HCT116 (cell line): ENCODE measurements around the gene HAPSTR1. TPM values are rescaled to one million over a fixed set of nuclear protein-coding genes. Genes with fewer than 3 reads are reported as not detected.
A peak's percentile ranks its signal among the peaks of the same experiment; 100 is the strongest.

Source experiments
- ATAC-seq: fragments of 200-7000 bp; cut with Tn5 transposase; 2 replicates; pipeline ENCODE4 v1.9.1; 2020; ENCODE audit warnings: mild to moderate bottlenecking, moderate library complexity
- BruUV-seq: library from RNA; stranded (reverse); fragments of 400-500 nt; replicated peaks from 2 replicates; lab custom pipeline; 2021; lab: Mats Ljungman, UMichigan
- CTCF ChIA-PET: fragments of 300-600 bp; sonication (Branson Sonifier 250); formaldehyde crosslinking; loops from one replicate; lab custom pipeline; 2021; ENCODE audit warnings: antibody characterized with exemption; lab: Charles Lee
- POLR2A ChIA-PET: fragments of 300-600, 350-600 bp; sonication (Branson Sonifier 250); formaldehyde crosslinking; loops from one replicate; lab custom pipeline; 2021; ENCODE audit warnings: antibody characterized with exemption; lab: Charles Lee
- RAD21 ChIA-PET, 2 experiments: fragments of 300-600 bp; sonication (Branson Sonifier 250); formaldehyde crosslinking; loops; one replicate each; lab custom pipeline; 2023; ENCODE audit warnings: low total read pairs in 2 of 2; ENCODE audit not compliant: uncharacterized antibody in 2 of 2, unreplicated experiment in 2 of 2, low non-redundant PET in 1 of 2; lab: Charles Lee
- DNase-seq: peaks from one replicate; pipeline ENCODE4 v3.0.0-alpha.2; 2010; ENCODE audit warnings: low read depth, low spot score
- H2AFZ ChIP-seq: fragments of 200-600 bp; shearing (Covaris generic), sonication (generic); 2 replicates; pipeline ENCODE4 v1.6.1; 2017; ENCODE audit warnings: low read depth, mixed run types, mixed read lengths, antibody characterized with exemption, low read length; ENCODE audit not compliant: poor library complexity, severe bottlenecking
- H3K27ac ChIP-seq: 2 replicates; pipeline ENCODE4 v1.5.1; 2012; ENCODE audit warnings: low read depth, low read length
- H3K27me3 ChIP-seq: fragments of 200-600 bp; sonication (generic); 2 replicates; pipeline ENCODE4 v1.6.1; 2016; ENCODE audit warnings: mixed run types, low read length, mixed read lengths; ENCODE audit not compliant: insufficient read depth
- H3K36me3 ChIP-seq, 2 experiments: fragments of 200-500 bp in 1 of 2; fragments of 200-600 bp in 1 of 2; sonication (Bioruptor generic) in 1 of 2; sonication (generic) in 1 of 2; 2 replicates each; pipeline versions ENCODE4 v1.5.1 to v1.6.1; 2014 to 2016; ENCODE audit warnings: low read length in 2 of 2, inconsistent platforms in 1 of 2, mixed read lengths in 1 of 2, mixed run types in 1 of 2; ENCODE audit not compliant: insufficient read depth in 2 of 2, control insufficient read depth in 1 of 2
- H3K4me1 ChIP-seq, 2 experiments: fragments of 200-600 bp in 1 of 2; sonication (generic) in 1 of 2; 2 replicates each; pipeline versions ENCODE4 v1.5.1 to v1.6.1; 2012 to 2017; ENCODE audit warnings: low read length in 2 of 2, inconsistent platforms in 1 of 2, mild to moderate bottlenecking in 1 of 2, mixed read lengths in 1 of 2, mixed run types in 1 of 2, moderate library complexity in 1 of 2; ENCODE audit not compliant: insufficient read depth in 2 of 2, control insufficient read depth in 1 of 2
- H3K4me2 ChIP-seq: fragments of 200-600 bp; sonication (generic); 2 replicates; pipeline ENCODE4 v1.6.1; 2017; ENCODE audit warnings: mixed run types, low read length, mixed read lengths
- H3K4me3 ChIP-seq, 2 experiments: fragments of 200-600 bp in 1 of 2; sonication (generic) in 1 of 2; replicated peaks in 1 of 2; 2 replicates each; pipeline ENCODE4 v1.5.1; 2011 to 2016; ENCODE audit warnings: low read length in 2 of 2, control low read depth in 1 of 2, low read depth in 1 of 2, mild to moderate bottlenecking in 1 of 2, mixed read lengths in 1 of 2, mixed run types in 1 of 2
- H3K79me2 ChIP-seq: fragments of 200-600 bp; sonication (generic); 2 replicates; pipeline ENCODE4 v1.6.1; 2017; ENCODE audit warnings: mild to moderate bottlenecking, mixed run types, low read length, moderate library complexity, mixed read lengths; ENCODE audit not compliant: insufficient read depth
- H3K9ac ChIP-seq: fragments of 200-600 bp; sonication (generic); 2 replicates; pipeline ENCODE4 v1.6.1; 2016; ENCODE audit warnings: low read length, mixed read lengths
- H3K9me2 ChIP-seq: fragments of 200-600 bp; sonication (generic), shearing (Covaris generic); 2 replicates; pipeline ENCODE4 v1.6.1; 2017; ENCODE audit warnings: mixed run types, mild to moderate bottlenecking, moderate library complexity; ENCODE audit not compliant: insufficient read depth
- H3K9me3 ChIP-seq, 2 experiments: fragments of 200-500 bp in 1 of 2; fragments of 200-600 bp in 1 of 2; sonication (Bioruptor generic) in 1 of 2; sonication (generic) in 1 of 2; 2 replicates each; pipeline ENCODE4 v1.6.1; 2014 to 2017; ENCODE audit warnings: low read length in 2 of 2, mixed read lengths in 2 of 2, inconsistent platforms in 1 of 2, low read depth in 1 of 2, mild to moderate bottlenecking in 1 of 2, mixed run types in 1 of 2, moderate library complexity in 1 of 2; ENCODE audit not compliant: control insufficient read depth in 1 of 2, insufficient read depth in 1 of 2
- H4K20me1 ChIP-seq: fragments of 200-600 bp; sonication (generic), shearing (Covaris generic); 2 replicates; pipeline ENCODE4 v1.6.1; 2017; ENCODE audit warnings: mixed run types, mild to moderate bottlenecking, moderate library complexity; ENCODE audit not compliant: insufficient read depth
- ATF3 ChIP-seq: IDR thresholded peaks from 2 replicates; pipeline ENCODE4 v1.6.1; 2012
- CBX3 ChIP-seq: IDR thresholded peaks from 2 replicates; pipeline ENCODE4 v1.6.1; 2012; ENCODE audit warnings: low read depth
- CEBPB ChIP-seq: IDR thresholded peaks from 2 replicates; pipeline ENCODE4 v1.6.1; 2012; ENCODE audit warnings: low read depth
- CTCF ChIP-seq, 3 experiments: fragments of 200-600 bp in 1 of 3; sonication (generic) in 1 of 3; IDR thresholded peaks in 2 of 3; conservative IDR thresholded peaks in 1 of 3; 2 replicates each; pipeline ENCODE4 v1.5.1; 2012 to 2017; ENCODE audit warnings: low read depth in 2 of 3, low read length in 2 of 3, antibody characterized with exemption in 1 of 3, borderline replicate concordance in 1 of 3, control low read depth in 1 of 3, mild to moderate bottlenecking in 1 of 3, mixed read lengths in 1 of 3, mixed run types in 1 of 3, moderate library complexity in 1 of 3; ENCODE audit not compliant: insufficient read depth in 1 of 3
- EGR1 ChIP-seq: IDR thresholded peaks from 2 replicates; pipeline ENCODE4 v1.6.1; 2012; ENCODE audit warnings: low read depth
- ELF1 ChIP-seq: IDR thresholded peaks from 2 replicates; pipeline ENCODE4 v1.6.1; 2012; ENCODE audit warnings: low read depth, borderline replicate concordance
- EZH2 ChIP-seq: fragments of 200-600 bp; sonication (generic); IDR thresholded peaks from 2 replicates; pipeline ENCODE4 v1.6.1; 2017; ENCODE audit warnings: antibody characterized with exemption, mixed run types
- FOSL1 ChIP-seq: IDR thresholded peaks from 2 replicates; pipeline ENCODE4 v1.6.1; 2012; ENCODE audit warnings: low read depth
- JUND ChIP-seq: IDR thresholded peaks from 2 replicates; pipeline ENCODE4 v1.6.1; 2012
- MAX ChIP-seq: IDR thresholded peaks from 2 replicates; pipeline ENCODE4 v1.6.1; 2012
- POLR2A ChIP-seq: IDR thresholded peaks from 2 replicates; pipeline ENCODE4 v1.7.0; 2011; ENCODE audit warnings: borderline replicate concordance; ENCODE audit not compliant: insufficient read depth, insufficient read length; ENCODE audit errors: extremely low read depth
- POLR2AphosphoS5 ChIP-seq: IDR thresholded peaks from 2 replicates; pipeline ENCODE4 v1.6.1; 2011; ENCODE audit warnings: mild to moderate bottlenecking, low read depth, low read length, moderate library complexity
- SIN3A ChIP-seq: IDR thresholded peaks from 2 replicates; pipeline ENCODE4 v1.6.1; 2012; ENCODE audit warnings: low read depth
- SP1 ChIP-seq: IDR thresholded peaks from 2 replicates; pipeline ENCODE4 v1.6.1; 2012; ENCODE audit warnings: low read depth
- SRF ChIP-seq: IDR thresholded peaks from 2 replicates; pipeline ENCODE4 v1.6.1; 2012; ENCODE audit warnings: low read depth
- YY1 ChIP-seq: IDR thresholded peaks from 2 replicates; pipeline ENCODE4 v1.6.1; 2011; ENCODE audit warnings: low read length, low read depth, moderate library complexity, mild to moderate bottlenecking; ENCODE audit not compliant: insufficient replicate concordance; ENCODE audit errors: extremely low read depth
- ZFX ChIP-seq: fragments of 450-650 bp; IDR thresholded peaks from 2 replicates; pipeline ENCODE4 v1.6.1; 2017
- intact Hi-C: fragments of 100-400 bp; cut with micrococcal nuclease; formaldehyde crosslinking; loops from 2 replicates; pipeline ENCODE4 v1.10.0; 2022
- total RNA-seq: library from RNA; stranded (reverse); gene quantifications from one replicate; pipeline ENCODE4 v1.2.1, GENCODE V29; 2021; ENCODE audit not compliant: unreplicated experiment
- TF ChIP-seq, protein P1 (sequence below): IDR thresholded peaks from 2 replicates; pipeline ENCODE4 v1.6.1; 2011; ENCODE audit warnings: mild to moderate bottlenecking, low read length, moderate library complexity; ENCODE audit not compliant: insufficient replicate concordance; ENCODE audit errors: extremely low read depth

HAPSTR1 gene
- total RNA-seq, 1 experiment from 2014 or later, result 54.9 TPM

GRCh38 chr16:9124444-9124843 lies 33.0 kb downstream of the HAPSTR1 start:
- no peaks in the 10 kb centered on the region for H3K9me3 ChIP-seq
- DNase-seq (no peak), ATAC-seq (no peak)
- peak overlapping the region; percentile 78 for H3K4me2 ChIP-seq
- peaks cover 2 to 7% of the 10 kb centered on the region in 2 experiments; a peak in 1 of 4 replicates for H3K36me3 ChIP-seq
- ChIA-PET RAD21 (no interaction called here), POLR2A (interaction anchor here (0.5 to 1.6 kb wide), 3 partner anchors 33 to 132 kb away, joined by 3 to 6 read pairs (median 4); partner anchors contain the start of gene HAPSTR1), CTCF (interaction anchor here (1.0 kb wide), 1 partner anchor 15 kb away, joined by 3 read pairs; no protein-coding TSS in a partner anchor)
- peak overlapping the region; percentile 43; the same call in 1 of the 2 replicates for H3K9ac ChIP-seq
- peaks cover 7% of the 10 kb centered on the region; the same call in 1 of the 2 replicates for H4K20me1 ChIP-seq
- peak overlapping the region; percentile 58 for H3K27ac ChIP-seq
- 0 out of 4 replicates have a peak overlapping the region, but pooled peaks of 1 of the 2 experiments have one; percentile 30 for H3K4me3 ChIP-seq
- no peaks in the 10 kb centered on the region for H3K27me3 ChIP-seq
- TF ChIP-seq, protein P1, sequence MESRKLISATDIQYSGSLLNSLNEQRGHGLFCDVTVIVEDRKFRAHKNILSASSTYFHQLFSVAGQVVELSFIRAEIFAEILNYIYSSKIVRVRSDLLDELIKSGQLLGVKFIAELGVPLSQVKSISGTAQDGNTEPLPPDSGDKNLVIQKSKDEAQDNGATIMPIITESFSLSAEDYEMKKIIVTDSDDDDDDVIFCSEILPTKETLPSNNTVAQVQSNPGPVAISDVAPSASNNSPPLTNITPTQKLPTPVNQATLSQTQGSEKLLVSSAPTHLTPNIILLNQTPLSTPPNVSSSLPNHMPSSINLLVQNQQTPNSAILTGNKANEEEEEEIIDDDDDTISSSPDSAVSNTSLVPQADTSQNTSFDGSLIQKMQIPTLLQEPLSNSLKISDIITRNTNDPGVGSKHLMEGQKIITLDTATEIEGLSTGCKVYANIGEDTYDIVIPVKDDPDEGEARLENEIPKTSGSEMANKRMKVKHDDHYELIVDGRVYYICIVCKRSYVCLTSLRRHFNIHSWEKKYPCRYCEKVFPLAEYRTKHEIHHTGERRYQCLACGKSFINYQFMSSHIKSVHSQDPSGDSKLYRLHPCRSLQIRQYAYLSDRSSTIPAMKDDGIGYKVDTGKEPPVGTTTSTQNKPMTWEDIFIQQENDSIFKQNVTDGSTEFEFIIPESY, result no peak
- TF ChIP-seq CEBPB, result no peak
- TF ChIP-seq EZH2, result no peak
- TF ChIP-seq MAX, result no peak; the same call in 1 of the 2 replicates
- no peak for TF ChIP-seq SIN3A
- no peak for TF ChIP-seq ATF3
- no peak for TF ChIP-seq POLR2AphosphoS5
- TF ChIP-seq ELF1, result no peak
- no peak for TF ChIP-seq FOSL1
- TF ChIP-seq CTCF (IDR thresholded peaks at IDR 0.05 in 2 of 3, conservative IDR thresholded peaks at IDR 0.05 in 1 of 3; ENCODE audit: borderline replicate concordance in 1 of 3, insufficient read depth in 1 of 3, low read depth in 2 of 3, low read length in 2 of 3), result no peak
- no peak for TF ChIP-seq CBX3
- TF ChIP-seq EGR1, result no peak
- TF ChIP-seq SP1, result no peak
- no peak for TF ChIP-seq SRF
- no peak for TF ChIP-seq ZFX
- no peak for TF ChIP-seq POLR2A
- no peak for TF ChIP-seq YY1
- TF ChIP-seq JUND, result no peak
- H3K4me1 ChIP-seq, result peaks cover 43 to 70% of the 10 kb centered on the region in 2 experiments
- H2AFZ ChIP-seq, result no peak overlapping the region
- no peaks in the 10 kb centered on the region for H3K9me2 ChIP-seq
- peaks cover 55% of the 10 kb centered on the region for H3K79me2 ChIP-seq
- TSS peak; percentile 13 for BruUV-seq
- intact Hi-C loops, result no loop called here
